Measurements from ENCODE around the gene UNC5C. TPM values are rescaled to one million over a fixed set of nuclear protein-coding genes. Genes with fewer than 3 reads are reported as not detected.

Gene UNC5C
- total RNA-seq (2021): 0.11 and 0.46 TPM in 2 replicates
- Bru-seq, nascent RNA: percentile 21 among the genes with signal in this experiment
- BruChase-seq, experiment 1, labeled RNA remaining after a 2-hour chase: percentile 23 among the genes with signal in this experiment
- BruChase-seq, experiment 2, labeled RNA remaining after a 6-hour chase: percentile 17 among the genes with signal in this experiment
- long read RNA-seq: 0 reads

DNA sequence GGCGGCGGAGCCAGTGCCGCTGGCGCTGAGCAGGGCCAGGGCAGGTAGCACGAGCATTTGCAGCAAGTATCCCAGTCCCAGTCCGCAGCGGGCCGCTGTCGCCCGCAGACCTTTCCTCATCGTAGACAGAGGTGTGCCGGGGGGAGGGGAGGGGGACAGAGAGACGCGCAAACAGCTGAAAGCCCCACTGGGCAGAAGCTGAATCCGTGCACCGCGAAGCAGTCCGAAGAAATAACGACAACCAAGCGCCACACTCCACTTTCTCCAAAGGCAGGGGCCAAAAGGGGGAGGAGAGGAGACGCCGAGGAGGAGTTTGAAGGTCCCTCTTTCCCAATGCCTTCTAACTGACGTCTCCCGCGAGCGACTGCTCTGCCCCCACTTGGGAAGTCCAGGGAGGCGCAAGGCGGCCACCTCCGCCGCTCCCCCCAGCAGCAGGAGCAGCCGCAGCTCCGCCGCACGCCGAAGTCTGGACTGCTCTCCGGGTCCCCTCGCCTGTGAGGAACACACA lies at the start of gene UNC5C:
UNC5C (minus strand) TSS at position 236 of the 508 bp plus-strand sequence.
- intact Hi-C loops (cut with micrococcal nuclease; ENCODE audit: unreplicated experiment): no loop called here
- H3K9me3 ChIP-seq (ENCODE audit: low read depth, low read length, poor library complexity, severe bottlenecking): no peaks in the 10 kb centered on the region
- TF ChIP-seq, protein P1, sequence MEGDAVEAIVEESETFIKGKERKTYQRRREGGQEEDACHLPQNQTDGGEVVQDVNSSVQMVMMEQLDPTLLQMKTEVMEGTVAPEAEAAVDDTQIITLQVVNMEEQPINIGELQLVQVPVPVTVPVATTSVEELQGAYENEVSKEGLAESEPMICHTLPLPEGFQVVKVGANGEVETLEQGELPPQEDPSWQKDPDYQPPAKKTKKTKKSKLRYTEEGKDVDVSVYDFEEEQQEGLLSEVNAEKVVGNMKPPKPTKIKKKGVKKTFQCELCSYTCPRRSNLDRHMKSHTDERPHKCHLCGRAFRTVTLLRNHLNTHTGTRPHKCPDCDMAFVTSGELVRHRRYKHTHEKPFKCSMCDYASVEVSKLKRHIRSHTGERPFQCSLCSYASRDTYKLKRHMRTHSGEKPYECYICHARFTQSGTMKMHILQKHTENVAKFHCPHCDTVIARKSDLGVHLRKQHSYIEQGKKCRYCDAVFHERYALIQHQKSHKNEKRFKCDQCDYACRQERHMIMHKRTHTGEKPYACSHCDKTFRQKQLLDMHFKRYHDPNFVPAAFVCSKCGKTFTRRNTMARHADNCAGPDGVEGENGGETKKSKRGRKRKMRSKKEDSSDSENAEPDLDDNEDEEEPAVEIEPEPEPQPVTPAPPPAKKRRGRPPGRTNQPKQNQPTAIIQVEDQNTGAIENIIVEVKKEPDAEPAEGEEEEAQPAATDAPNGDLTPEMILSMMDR (conservative IDR thresholded peaks at IDR 0.05; ENCODE audit: low read depth, low read length): no peak
- no peak for TF ChIP-seq EZH2 (IDR thresholded peaks at IDR 0.05; ENCODE audit: borderline replicate concordance, low read depth, low read length, poor library complexity, severe bottlenecking)
- H3K27me3 ChIP-seq (replicated peaks; ENCODE audit: insufficient read depth, low read depth, low read length, poor library complexity): peaks cover 25% of the 10 kb centered on the region
- no peak within 1 kb of the TSS for H3K27ac ChIP-seq (ENCODE audit: low read depth, low read length, poor library complexity, severe bottlenecking)
- ChIA-PET CTCF (no interaction called here), POLR2A (ENCODE audit: low non-redundant PET) (no interaction called here)
- peak within 1 kb of the TSS; percentile 50 for H3K4me3 ChIP-seq (ENCODE audit: low read depth, low read length, poor library complexity, severe bottlenecking)
- no peaks in the 10 kb centered on the region for H3K36me3 ChIP-seq (ENCODE audit: insufficient read depth, low read length, poor library complexity, severe bottlenecking)
- no peak for DNase-seq (ENCODE audit: low spot score)
- H3K4me1 ChIP-seq (ENCODE audit: insufficient read depth, low read length, poor library complexity, severe bottlenecking): peaks cover 27% of the 10 kb centered on the region
- no TSS peak for BruUV-seq (replicated peaks)

- H3K9me3 ChIP-seq (ENCODE audit: low read depth, low read length, poor library complexity, severe bottlenecking): no peaks in the 10 kb centered on the region
- CTCF ChIA-PET: no interaction called here
- H3K36me3 ChIP-seq (ENCODE audit: insufficient read depth, low read length, poor library complexity, severe bottlenecking): no peaks in the 10 kb centered on the region
- H3K4me3 ChIP-seq (ENCODE audit: low read depth, low read length, poor library complexity, severe bottlenecking): no peak overlapping the region
- DNase-seq (ENCODE audit: low spot score): no peak
- no peaks in the 10 kb centered on the region for H3K27me3 ChIP-seq (replicated peaks; ENCODE audit: insufficient read depth, low read depth, low read length, poor library complexity)
- POLR2A ChIA-PET (ENCODE audit: low non-redundant PET): no interaction called here
- no peaks in the 10 kb centered on the region for H3K4me1 ChIP-seq (ENCODE audit: insufficient read depth, low read length, poor library complexity, severe bottlenecking)
- BruUV-seq (replicated peaks): no TSS peak
- TF ChIP-seq, protein P1 (conservative IDR thresholded peaks at IDR 0.05; ENCODE audit: low read depth, low read length): no peak
- TF ChIP-seq EZH2 (IDR thresholded peaks at IDR 0.05; ENCODE audit: borderline replicate concordance, low read depth, low read length, poor library complexity, severe bottlenecking): no peak
- intact Hi-C loops (cut with micrococcal nuclease; ENCODE audit: unreplicated experiment): no loop called here
- H3K27ac ChIP-seq (ENCODE audit: low read depth, low read length, poor library complexity, severe bottlenecking): no peak overlapping the region
These were observed 47.9 kb upstream of the UNC5C start for GRCh38 chr4:95596676-95597075.

DNA sequence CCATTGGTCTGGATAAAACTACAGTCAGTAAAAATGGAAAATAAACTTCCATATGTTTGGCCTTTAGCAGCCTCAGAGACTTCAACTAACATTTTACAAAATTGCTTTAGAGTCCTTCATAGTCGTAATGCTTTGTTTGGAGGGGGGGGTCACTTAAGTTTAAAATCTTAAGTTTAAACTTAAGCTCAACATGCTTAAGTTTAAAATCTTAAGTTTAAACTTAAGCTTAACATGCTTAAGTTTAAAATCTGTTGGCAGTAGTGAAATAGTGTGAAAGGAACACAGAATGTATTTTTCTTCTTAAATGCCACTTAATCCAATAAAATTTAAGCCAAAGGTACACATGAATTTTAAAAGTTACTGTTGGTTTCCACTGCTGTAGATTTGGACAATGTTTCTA lies 45.9 kb upstream of the UNC5C start:
- BruUV-seq (replicated peaks): no TSS peak
- ChIA-PET CTCF (no interaction called here), POLR2A (ENCODE audit: low non-redundant PET) (no interaction called here)
- no peaks in the 10 kb centered on the region for H3K36me3 ChIP-seq (ENCODE audit: insufficient read depth, low read length, poor library complexity, severe bottlenecking)
- no peak overlapping the region for H3K4me3 ChIP-seq (ENCODE audit: low read depth, low read length, poor library complexity, severe bottlenecking)
- H3K27me3 ChIP-seq (replicated peaks; ENCODE audit: insufficient read depth, low read depth, low read length, poor library complexity): no peaks in the 10 kb centered on the region
- no peak for DNase-seq (ENCODE audit: low spot score)
- intact Hi-C loops (cut with micrococcal nuclease; ENCODE audit: unreplicated experiment): no loop called here
- TF ChIP-seq, protein P1 (conservative IDR thresholded peaks at IDR 0.05; ENCODE audit: low read depth, low read length): no peak
- no peak for TF ChIP-seq EZH2 (IDR thresholded peaks at IDR 0.05; ENCODE audit: borderline replicate concordance, low read depth, low read length, poor library complexity, severe bottlenecking)
- no peak overlapping the region for H3K27ac ChIP-seq (ENCODE audit: low read depth, low read length, poor library complexity, severe bottlenecking)
- H3K9me3 ChIP-seq (ENCODE audit: low read depth, low read length, poor library complexity, severe bottlenecking): no peaks in the 10 kb centered on the region
- H3K4me1 ChIP-seq (ENCODE audit: insufficient read depth, low read length, poor library complexity, severe bottlenecking): no peaks in the 10 kb centered on the region
